HepG2 (cell line): ENCODE measurements around the gene CAPG. TPM values are rescaled to one million over a fixed set of nuclear protein-coding genes. Genes with fewer than 3 reads are reported as not detected.

Experiments
- AKAP8 ChIP-seq: sonication (generic); formaldehyde crosslinking; IDR thresholded peaks from 2 replicates; pipeline ENCODE4 v1.5.1; 2020; ENCODE audit warnings: mild to moderate bottlenecking, missing genetic modification reagents
- CHCHD3 ChIP-seq: sonication (generic); formaldehyde crosslinking; IDR thresholded peaks from 2 replicates; pipeline ENCODE4 v1.8.0; 2022; ENCODE audit warnings: mild to moderate bottlenecking, missing genetic modification reagents, moderate library complexity
- GATAD1 ChIP-seq: IDR thresholded peaks from 2 replicates; pipeline ENCODE4 v1.6.1; 2016; ENCODE audit warnings: missing genetic modification reagents, missing compliant biosample characterization
- IKZF1 ChIP-seq: fragments of 450-650 bp; IDR thresholded peaks from 2 replicates; pipeline ENCODE4 v1.7.1; 2016
- ISX ChIP-seq: sonication (generic); formaldehyde crosslinking; conservative IDR thresholded peaks from 2 replicates; pipeline ENCODE4 v1.5.0; 2020; ENCODE audit warnings: missing genetic modification reagents
- KLF11 ChIP-seq: IDR thresholded peaks from 2 replicates; pipeline ENCODE4 v1.6.1; 2016; ENCODE audit warnings: missing compliant biosample characterization
- NONO ChIP-seq, 2 experiments: fragments of 450-650 bp in 1 of 2; sonication (generic) in 1 of 2; formaldehyde crosslinking in 1 of 2; IDR thresholded peaks in 1 of 2; conservative IDR thresholded peaks in 1 of 2; 2 replicates each; pipeline versions ENCODE4 v1.6.1 to v1.8.0; 2017 to 2022; ENCODE audit warnings: mild to moderate bottlenecking in 1 of 2, missing genetic modification reagents in 1 of 2, moderate library complexity in 1 of 2
- NR3C1 ChIP-seq: sonication (generic); formaldehyde crosslinking; IDR thresholded peaks from 2 replicates; pipeline ENCODE4 v1.4.0; 2020; ENCODE audit warnings: missing genetic modification reagents
- RBM22 ChIP-seq: fragments of 200-400 bp; formaldehyde crosslinking; optimal IDR thresholded peaks from 2 replicates; pipeline ENCODE3; 2017; ENCODE audit warnings: mild to moderate bottlenecking, low read length, moderate library complexity
- SIX1 ChIP-seq: sonication (generic); formaldehyde crosslinking; IDR thresholded peaks from 2 replicates; pipeline ENCODE4 v1.4.0; 2020; ENCODE audit warnings: missing genetic modification reagents, borderline replicate concordance
- SP1 ChIP-seq, 2 experiments: fragments of 450-650 bp in 1 of 2; sonication (generic) in 1 of 2; formaldehyde crosslinking in 1 of 2; IDR thresholded peaks; 2 replicates each; pipeline versions ENCODE4 v1.4.0 to v1.6.1; 2016 to 2020; ENCODE audit warnings: missing genetic modification reagents in 1 of 2
- SUZ12 ChIP-seq: fragments of 150-350 bp; IDR thresholded peaks from 2 replicates; pipeline ENCODE4 v1.6.1; 2014; ENCODE audit warnings: low read depth, low read length
- TMF1 ChIP-seq: sonication (generic); formaldehyde crosslinking; IDR thresholded peaks from 2 replicates; pipeline ENCODE4 v1.8.1; 2022; ENCODE audit warnings: low read depth, missing genetic modification reagents
- TP53 ChIP-seq: sonication (generic); formaldehyde crosslinking; conservative IDR thresholded peaks from 2 replicates; pipeline ENCODE4 v1.4.0; 2020; ENCODE audit warnings: missing genetic modification reagents
- ZIK1 ChIP-seq: sonication (generic); formaldehyde crosslinking; IDR thresholded peaks from 2 replicates; pipeline ENCODE4 v1.5.0; 2020; ENCODE audit warnings: mild to moderate bottlenecking, low read depth, missing genetic modification reagents, borderline replicate concordance
- ZNF138 ChIP-seq: sonication (generic); formaldehyde crosslinking; IDR thresholded peaks from 2 replicates; pipeline ENCODE4 v1.5.0; 2020; ENCODE audit warnings: mild to moderate bottlenecking, low read depth, missing genetic modification reagents
- ZNF331 ChIP-seq: sonication (generic); formaldehyde crosslinking; IDR thresholded peaks from 2 replicates; pipeline ENCODE4 v1.4.0; 2020; ENCODE audit warnings: missing genetic modification reagents
- ZNF367 ChIP-seq: sonication (generic); formaldehyde crosslinking; IDR thresholded peaks from 2 replicates; pipeline ENCODE4 v1.4.0; 2020; ENCODE audit warnings: missing genetic modification reagents, borderline replicate concordance
- ZNF879 ChIP-seq: sonication (generic); formaldehyde crosslinking; IDR thresholded peaks from 2 replicates; pipeline ENCODE4 v1.8.1; 2023; ENCODE audit warnings: missing genetic modification reagents
- ZSCAN31 ChIP-seq: sonication (generic); formaldehyde crosslinking; IDR thresholded peaks from 2 replicates; pipeline ENCODE4 v1.5.0; 2020; ENCODE audit warnings: low read depth, mild to moderate bottlenecking, missing genetic modification reagents
- polyA plus RNA-seq, 8 experiments: library from polyadenylated mRNA; depleted of rRNA in 3 of 8; stranded (reverse) in 7 of 8; unstranded in 1 of 8; fragments of >200 nt; fragmentation: Illumina TruSeq in 4 of 8; extraction: Trizol in 4 of 8; gene quantifications; 2 replicates each; pipeline versions ENCODE4 v1.2.1 to v1.2.3, GENCODE V29; 2011 to 2016; ENCODE audit warnings: low read depth in 4 of 8, missing spikeins in 1 of 8, mixed read lengths in 1 of 8; ENCODE audit not compliant: insufficient read depth in 1 of 8
- total RNA-seq, 5 experiments: library from RNA; depleted of rRNA; stranded (reverse); fragments of >200 nt; fragmentation: Illumina TruSeq; extraction: Trizol; gene quantifications; 2 replicates each; pipeline ENCODE4 v1.2.3, GENCODE V29; 2016; ENCODE audit warnings: low read depth in 1 of 5
- TF ChIP-seq, protein P1 (sequence below): sonication (generic); formaldehyde crosslinking; IDR thresholded peaks from 2 replicates; pipeline ENCODE4 v1.5.0; 2020; ENCODE audit warnings: missing genetic modification reagents
- TF ChIP-seq, protein P2 (sequence below): sonication (generic); formaldehyde crosslinking; IDR thresholded peaks from 2 replicates; pipeline ENCODE4 v1.4.0; 2020; ENCODE audit warnings: mild to moderate bottlenecking, missing genetic modification reagents
- TF ChIP-seq, protein P3 (sequence below): sonication (generic); formaldehyde crosslinking; conservative IDR thresholded peaks from 2 replicates; pipeline ENCODE4 v1.4.0; 2020; ENCODE audit warnings: missing genetic modification reagents
- TF ChIP-seq, protein P4 (sequence below): sonication (generic); formaldehyde crosslinking; IDR thresholded peaks from 2 replicates; pipeline ENCODE4 v1.5.0; 2020; ENCODE audit warnings: missing genetic modification reagents, mild to moderate bottlenecking, borderline replicate concordance
- TF ChIP-seq, protein P5 (sequence below): sonication (generic); formaldehyde crosslinking; conservative IDR thresholded peaks from 2 replicates; pipeline ENCODE4 v1.8.1; 2023; ENCODE audit warnings: missing genetic modification reagents

CAPG gene
- total and polyA plus RNA-seq, 2 of the 13 experiments (the other 11 are each of a cell fraction or from before 2014, with no cell fraction given) = 12.7 to 18.2 TPM

DNA sequence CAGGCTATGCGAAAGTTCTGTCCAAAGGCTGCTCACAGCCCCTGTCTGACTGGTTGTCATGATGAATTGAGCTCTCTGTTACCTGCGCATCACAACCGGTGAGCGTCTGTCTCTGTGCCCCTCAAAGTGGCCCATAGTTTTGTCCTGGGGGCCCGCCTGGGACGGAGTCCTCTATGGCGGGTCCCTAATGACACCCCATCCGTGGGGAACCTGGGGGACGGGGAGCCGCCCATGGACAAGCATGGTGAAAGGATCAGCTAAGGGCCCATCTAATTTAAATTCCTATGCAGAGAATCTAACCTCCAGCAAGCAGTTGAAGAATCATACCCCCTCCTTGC lies 55.1 kb downstream of the CAPG start (continued):
- TF ChIP-seq, protein P1, sequence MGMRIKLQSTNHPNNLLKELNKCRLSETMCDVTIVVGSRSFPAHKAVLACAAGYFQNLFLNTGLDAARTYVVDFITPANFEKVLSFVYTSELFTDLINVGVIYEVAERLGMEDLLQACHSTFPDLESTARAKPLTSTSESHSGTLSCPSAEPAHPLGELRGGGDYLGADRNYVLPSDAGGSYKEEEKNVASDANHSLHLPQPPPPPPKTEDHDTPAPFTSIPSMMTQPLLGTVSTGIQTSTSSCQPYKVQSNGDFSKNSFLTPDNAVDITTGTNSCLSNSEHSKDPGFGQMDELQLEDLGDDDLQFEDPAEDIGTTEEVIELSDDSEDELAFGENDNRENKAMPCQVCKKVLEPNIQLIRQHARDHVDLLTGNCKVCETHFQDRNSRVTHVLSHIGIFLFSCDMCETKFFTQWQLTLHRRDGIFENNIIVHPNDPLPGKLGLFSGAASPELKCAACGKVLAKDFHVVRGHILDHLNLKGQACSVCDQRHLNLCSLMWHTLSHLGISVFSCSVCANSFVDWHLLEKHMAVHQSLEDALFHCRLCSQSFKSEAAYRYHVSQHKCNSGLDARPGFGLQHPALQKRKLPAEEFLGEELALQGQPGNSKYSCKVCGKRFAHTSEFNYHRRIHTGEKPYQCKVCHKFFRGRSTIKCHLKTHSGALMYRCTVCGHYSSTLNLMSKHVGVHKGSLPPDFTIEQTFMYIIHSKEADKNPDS (CRISPR knock-in tag) = no peak
- no peak for TF ChIP-seq ZSCAN31 (CRISPR knock-in tag)
- no peak for TF ChIP-seq TP53 (CRISPR knock-in tag)
- TF ChIP-seq TMF1 (CRISPR knock-in tag) = no peak; the same call in 1 of the 2 replicates
- TF ChIP-seq AKAP8 = no peak
- TF ChIP-seq, protein P2, sequence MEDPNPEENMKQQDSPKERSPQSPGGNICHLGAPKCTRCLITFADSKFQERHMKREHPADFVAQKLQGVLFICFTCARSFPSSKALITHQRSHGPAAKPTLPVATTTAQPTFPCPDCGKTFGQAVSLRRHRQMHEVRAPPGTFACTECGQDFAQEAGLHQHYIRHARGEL (CRISPR knock-in tag) = 0 out of 2 replicates have a peak, but pooled peaks have one; percentile 20
- no peak for TF ChIP-seq ZNF138
- TF ChIP-seq, protein P3, sequence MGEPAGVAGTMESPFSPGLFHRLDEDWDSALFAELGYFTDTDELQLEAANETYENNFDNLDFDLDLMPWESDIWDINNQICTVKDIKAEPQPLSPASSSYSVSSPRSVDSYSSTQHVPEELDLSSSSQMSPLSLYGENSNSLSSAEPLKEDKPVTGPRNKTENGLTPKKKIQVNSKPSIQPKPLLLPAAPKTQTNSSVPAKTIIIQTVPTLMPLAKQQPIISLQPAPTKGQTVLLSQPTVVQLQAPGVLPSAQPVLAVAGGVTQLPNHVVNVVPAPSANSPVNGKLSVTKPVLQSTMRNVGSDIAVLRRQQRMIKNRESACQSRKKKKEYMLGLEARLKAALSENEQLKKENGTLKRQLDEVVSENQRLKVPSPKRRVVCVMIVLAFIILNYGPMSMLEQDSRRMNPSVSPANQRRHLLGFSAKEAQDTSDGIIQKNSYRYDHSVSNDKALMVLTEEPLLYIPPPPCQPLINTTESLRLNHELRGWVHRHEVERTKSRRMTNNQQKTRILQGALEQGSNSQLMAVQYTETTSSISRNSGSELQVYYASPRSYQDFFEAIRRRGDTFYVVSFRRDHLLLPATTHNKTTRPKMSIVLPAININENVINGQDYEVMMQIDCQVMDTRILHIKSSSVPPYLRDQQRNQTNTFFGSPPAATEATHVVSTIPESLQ (CRISPR knock-in tag) = no peak
- TF ChIP-seq, protein P4, sequence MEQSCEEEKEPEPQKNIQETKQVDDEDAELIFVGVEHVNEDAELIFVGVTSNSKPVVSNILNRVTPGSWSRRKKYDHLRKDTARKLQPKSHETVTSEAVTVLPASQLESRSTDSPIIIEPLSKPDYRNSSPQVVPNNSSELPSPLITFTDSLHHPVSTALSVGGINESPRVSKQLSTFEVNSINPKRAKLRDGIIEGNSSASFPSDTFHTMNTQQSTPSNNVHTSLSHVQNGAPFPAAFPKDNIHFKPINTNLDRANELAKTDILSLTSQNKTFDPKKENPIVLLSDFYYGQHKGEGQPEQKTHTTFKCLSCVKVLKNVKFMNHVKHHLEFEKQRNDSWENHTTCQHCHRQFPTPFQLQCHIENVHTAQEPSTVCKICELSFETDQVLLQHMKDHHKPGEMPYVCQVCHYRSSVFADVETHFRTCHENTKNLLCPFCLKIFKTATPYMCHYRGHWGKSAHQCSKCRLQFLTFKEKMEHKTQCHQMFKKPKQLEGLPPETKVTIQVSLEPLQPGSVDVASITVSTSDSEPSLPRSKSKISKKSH (CRISPR knock-in tag) = no peak
- TF ChIP-seq ISX (CRISPR knock-in tag) = 0 out of 2 replicates have a peak, but pooled peaks have one; percentile 12
- TF ChIP-seq SIX1 = no peak
- TF ChIP-seq IKZF1 = no peak
- no peak for TF ChIP-seq GATAD1 (CRISPR knock-in tag)
- TF ChIP-seq CHCHD3 = 0 out of 2 replicates have a peak, but pooled peaks have one; percentile 1
- no peak for TF ChIP-seq ZNF331 (CRISPR knock-in tag)
- TF ChIP-seq ZNF879 (CRISPR knock-in tag) = 0 out of 2 replicates have a peak, but pooled peaks have one; percentile 44
- TF ChIP-seq NONO (IDR thresholded peaks at IDR 0.05) = no peak
- no peak for TF ChIP-seq NONO (CRISPR knock-in tag; conservative IDR thresholded peaks at IDR 0.05)
- TF ChIP-seq SUZ12 = no peak
- TF ChIP-seq RBM22 = no peak
- TF ChIP-seq, protein P5, sequence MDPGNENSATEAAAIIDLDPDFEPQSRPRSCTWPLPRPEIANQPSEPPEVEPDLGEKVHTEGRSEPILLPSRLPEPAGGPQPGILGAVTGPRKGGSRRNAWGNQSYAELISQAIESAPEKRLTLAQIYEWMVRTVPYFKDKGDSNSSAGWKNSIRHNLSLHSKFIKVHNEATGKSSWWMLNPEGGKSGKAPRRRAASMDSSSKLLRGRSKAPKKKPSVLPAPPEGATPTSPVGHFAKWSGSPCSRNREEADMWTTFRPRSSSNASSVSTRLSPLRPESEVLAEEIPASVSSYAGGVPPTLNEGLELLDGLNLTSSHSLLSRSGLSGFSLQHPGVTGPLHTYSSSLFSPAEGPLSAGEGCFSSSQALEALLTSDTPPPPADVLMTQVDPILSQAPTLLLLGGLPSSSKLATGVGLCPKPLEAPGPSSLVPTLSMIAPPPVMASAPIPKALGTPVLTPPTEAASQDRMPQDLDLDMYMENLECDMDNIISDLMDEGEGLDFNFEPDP (CRISPR knock-in tag) = 0 out of 2 replicates have a peak, but pooled peaks have one; percentile 34
- no peak for TF ChIP-seq ZIK1 (CRISPR knock-in tag)
- TF ChIP-seq KLF11 (CRISPR knock-in tag) = no peak
- no peak for TF ChIP-seq NR3C1
- TF ChIP-seq ZNF367 (CRISPR knock-in tag) = no peak
- no peak for TF ChIP-seq SP1 (IDR thresholded peaks at IDR 0.05)
- TF ChIP-seq SP1 (CRISPR knock-in tag; IDR thresholded peaks at IDR 0.05) = no peak
